AG04449 (cell line): Measurements from ENCODE around the gene MAP2K1.
A peak's percentile ranks its signal among the peaks of the same experiment; 100 is the strongest.
"Not testable (repeated sequence)": the region's sequence is repeated elsewhere in the genome, so short reads cannot be mapped to it uniquely, and the experiment has no call there.

Source experiments
- CTCF ChIA-PET: fragments of 350-600 bp; formaldehyde crosslinking; extraction: SDS; loops from one replicate; lab custom pipeline; 2021; ENCODE audit warnings: antibody characterized with exemption; lab: Yijun Ruan, JAX
- POLR2A ChIA-PET: fragments of 400-600, 350-600 bp; formaldehyde crosslinking; extraction: SDS; loops from one replicate; lab custom pipeline; 2020; ENCODE audit warnings: antibody characterized with exemption, inconsistent platforms; lab: Yijun Ruan, JAX
- DNase-seq: peaks from one replicate; pipeline ENCODE4 v3.0.0-alpha.2; 2010; ENCODE audit warnings: low read depth, low spot score
- H3K4me3 ChIP-seq: 2 replicates; pipeline ENCODE4 v1.5.1; 2011; ENCODE audit warnings: low read depth, mild to moderate bottlenecking, control low read depth, low read length
- TF ChIP-seq, protein P1 (sequence below): IDR thresholded peaks from one replicate; pipeline ENCODE4 v1.5.1; 2011; ENCODE audit warnings: mild to moderate bottlenecking, moderate library complexity, low read length, control low read depth, inconsistent platforms; ENCODE audit not compliant: insufficient read depth; ENCODE audit errors: missing control alignments

The MAP2K1 gene

DNA sequence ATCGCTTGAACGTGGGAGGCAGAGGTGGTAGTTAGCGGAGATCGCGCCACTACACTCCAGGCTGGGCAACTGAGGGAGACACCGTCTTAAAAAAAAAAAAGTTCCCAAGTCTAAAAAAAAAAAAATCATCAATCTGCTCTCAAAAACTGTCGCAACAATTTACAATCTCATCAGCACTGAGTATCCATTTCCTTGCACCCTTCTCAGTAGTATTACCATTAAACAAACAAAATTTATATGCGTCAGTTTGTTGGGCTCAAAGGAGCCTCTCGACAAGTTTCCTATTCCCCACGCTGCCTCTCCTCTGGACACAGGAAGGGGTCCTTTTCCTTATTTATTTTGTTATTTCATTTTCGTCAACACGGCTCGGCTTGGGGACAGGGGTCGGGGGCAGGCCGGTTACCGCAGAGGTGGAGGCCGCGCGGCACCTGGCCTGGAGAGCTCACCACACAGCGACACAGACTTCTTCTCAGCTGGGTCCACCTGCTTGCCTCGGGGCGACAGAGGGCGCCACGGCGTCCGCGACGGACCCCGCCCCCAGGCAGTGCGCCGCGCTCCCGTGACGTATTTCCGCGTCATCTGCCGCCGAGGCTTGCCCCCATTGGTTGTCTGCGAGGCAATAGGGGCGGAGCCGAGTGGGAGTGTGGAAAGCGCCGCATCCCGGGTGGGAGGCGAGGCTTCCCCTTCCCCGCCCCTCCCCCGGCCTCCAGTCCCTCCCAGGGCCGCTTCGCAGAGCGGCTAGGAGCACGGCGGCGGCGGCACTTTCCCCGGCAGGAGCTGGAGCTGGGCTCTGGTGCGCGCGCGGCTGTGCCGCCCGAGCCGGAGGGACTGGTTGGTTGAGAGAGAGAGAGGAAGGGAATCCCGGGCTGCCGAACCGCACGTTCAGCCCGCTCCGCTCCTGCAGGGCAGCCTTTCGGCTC lies at the start of gene MAP2K1:
Gene MAP2K1, plus strand, starts transcription at position 709 of the 920 bp plus-strand sequence. CDS start 436 bp downstream, outside the sequence.
- ChIA-PET POLR2A (interaction anchor here (0.5 to 2.3 kb wide), 3 partner anchors 17 to 112 kb away, joined by 3 to 19 read pairs (median 5); partner anchors contain the start of gene SNAPC5), CTCF (interaction anchor here (0.6 to 10.2 kb wide), 18 partner anchors 8 to 118 kb away, joined by 3 to 112 read pairs (median 4); partner anchors contain the start of genes RPL4 and SNAPC5)
- TF ChIP-seq, protein P1, sequence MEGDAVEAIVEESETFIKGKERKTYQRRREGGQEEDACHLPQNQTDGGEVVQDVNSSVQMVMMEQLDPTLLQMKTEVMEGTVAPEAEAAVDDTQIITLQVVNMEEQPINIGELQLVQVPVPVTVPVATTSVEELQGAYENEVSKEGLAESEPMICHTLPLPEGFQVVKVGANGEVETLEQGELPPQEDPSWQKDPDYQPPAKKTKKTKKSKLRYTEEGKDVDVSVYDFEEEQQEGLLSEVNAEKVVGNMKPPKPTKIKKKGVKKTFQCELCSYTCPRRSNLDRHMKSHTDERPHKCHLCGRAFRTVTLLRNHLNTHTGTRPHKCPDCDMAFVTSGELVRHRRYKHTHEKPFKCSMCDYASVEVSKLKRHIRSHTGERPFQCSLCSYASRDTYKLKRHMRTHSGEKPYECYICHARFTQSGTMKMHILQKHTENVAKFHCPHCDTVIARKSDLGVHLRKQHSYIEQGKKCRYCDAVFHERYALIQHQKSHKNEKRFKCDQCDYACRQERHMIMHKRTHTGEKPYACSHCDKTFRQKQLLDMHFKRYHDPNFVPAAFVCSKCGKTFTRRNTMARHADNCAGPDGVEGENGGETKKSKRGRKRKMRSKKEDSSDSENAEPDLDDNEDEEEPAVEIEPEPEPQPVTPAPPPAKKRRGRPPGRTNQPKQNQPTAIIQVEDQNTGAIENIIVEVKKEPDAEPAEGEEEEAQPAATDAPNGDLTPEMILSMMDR = peak; percentile 96
- peak; percentile 69 for DNase-seq
- peak within 1 kb of the TSS; percentile 81 for H3K4me3 ChIP-seq

DNA sequence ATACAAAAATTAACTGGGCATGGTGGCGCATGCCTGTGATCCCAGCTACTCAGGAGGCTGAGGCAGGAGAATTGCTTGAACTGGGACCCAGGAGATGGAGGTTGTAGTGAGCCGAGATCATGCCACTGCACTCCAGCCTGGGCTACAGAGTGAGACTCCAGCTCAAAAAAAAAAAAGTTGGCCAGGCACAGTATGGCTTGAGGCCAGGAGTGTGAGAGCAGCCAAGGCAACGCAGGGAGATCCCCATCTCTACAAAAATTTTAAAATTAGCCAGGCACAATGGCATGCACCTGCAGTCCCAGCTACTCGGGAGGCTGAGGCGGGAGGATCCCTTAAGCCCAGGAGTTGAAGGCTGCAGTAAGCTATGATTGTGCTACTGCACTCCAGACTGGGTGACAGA lies 38.2 kb upstream of the MAP2K1 start:
- POLR2A ChIA-PET, DNase-seq, H3K4me3 ChIP-seq, CTCF ChIA-PET: not testable (repeated sequence)

DNA sequence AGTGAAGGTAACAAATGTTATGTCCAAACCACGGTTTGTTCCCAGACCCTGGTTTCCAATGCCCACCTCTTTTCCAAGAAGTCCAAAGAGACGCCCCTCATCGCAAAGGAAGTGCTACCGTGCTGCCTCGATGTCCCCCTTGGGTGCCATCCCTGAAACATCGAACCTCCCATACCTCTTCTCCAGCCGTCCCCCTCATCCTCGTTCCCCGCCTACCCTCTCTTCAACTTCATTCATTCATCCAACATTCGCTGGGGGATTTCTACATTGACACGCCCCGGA lies 30.7 kb upstream of the MAP2K1 start:
- TF ChIP-seq, protein P1 = no peak
- ChIA-PET POLR2A (no interaction called here), CTCF (interaction anchor here (3.6 kb wide), 1 partner anchor 143 kb away, joined by 22 read pairs; the partner anchor contains the start of gene SNAPC5)
- H3K4me3 ChIP-seq = peak overlapping the region; percentile 88
- DNase-seq = no peak

DNA sequence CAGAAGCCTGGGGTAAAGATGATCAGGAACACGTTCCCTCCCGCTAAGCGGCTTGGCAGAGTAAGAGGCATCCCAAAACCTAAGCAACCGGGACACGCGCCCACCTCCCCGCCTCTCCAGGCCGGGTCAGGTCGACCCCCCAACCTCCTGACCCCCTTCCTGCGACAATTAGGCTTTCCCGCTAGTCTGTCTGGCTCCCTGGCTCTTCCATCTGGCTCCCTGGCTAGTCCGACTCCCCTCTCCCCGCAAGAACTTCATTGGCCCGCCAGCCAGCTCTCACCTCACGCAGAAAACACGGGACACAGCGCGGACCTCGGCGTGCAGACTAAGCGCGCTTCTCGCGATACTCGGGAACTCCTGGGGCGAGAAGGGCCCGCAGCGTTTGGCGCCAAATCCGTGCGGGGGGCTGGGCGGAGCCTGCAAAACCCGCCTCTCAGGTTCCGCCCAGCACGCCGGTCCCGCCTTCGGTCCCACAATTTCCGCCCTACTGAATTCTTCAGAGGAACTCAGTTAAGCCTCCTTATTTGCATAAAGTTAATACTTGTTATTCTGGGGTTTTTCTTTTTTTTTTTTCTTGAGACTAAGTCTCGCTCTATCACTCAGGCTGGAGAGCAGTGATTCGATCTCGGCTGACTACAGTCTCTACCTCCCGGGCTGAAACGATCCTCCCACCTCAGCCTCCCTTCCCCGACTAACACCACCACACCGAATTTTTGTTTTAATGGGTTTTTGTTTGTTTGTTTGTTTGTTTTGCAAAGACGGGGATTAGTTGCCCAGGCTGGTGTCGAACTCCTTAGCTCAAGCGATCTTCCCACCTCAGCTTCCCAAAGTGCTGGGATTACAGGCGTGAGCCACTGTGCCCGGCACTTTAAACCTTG lies 30.1 kb upstream of the MAP2K1 start, which contains the start of gene TIPIN:
Gene TIPIN, minus strand, starts transcription at position 327 of the 878 bp plus-strand sequence. CDS start 3,738 bp downstream, outside the sequence.
- ChIA-PET POLR2A (interaction anchor here (1.1 kb wide), 1 partner anchor 149 kb away, joined by 4 read pairs; the partner anchor contains the start of gene ZWILCH), CTCF (interaction anchor here (1.2 to 3.6 kb wide), 2 partner anchors 142 kb away, joined by 4 to 22 read pairs; partner anchors contain the start of gene SNAPC5)
- TF ChIP-seq, protein P1 = no peak
- peak within 1 kb of the TSS; percentile 88 for H3K4me3 ChIP-seq
- peak; percentile 70 for DNase-seq

DNA sequence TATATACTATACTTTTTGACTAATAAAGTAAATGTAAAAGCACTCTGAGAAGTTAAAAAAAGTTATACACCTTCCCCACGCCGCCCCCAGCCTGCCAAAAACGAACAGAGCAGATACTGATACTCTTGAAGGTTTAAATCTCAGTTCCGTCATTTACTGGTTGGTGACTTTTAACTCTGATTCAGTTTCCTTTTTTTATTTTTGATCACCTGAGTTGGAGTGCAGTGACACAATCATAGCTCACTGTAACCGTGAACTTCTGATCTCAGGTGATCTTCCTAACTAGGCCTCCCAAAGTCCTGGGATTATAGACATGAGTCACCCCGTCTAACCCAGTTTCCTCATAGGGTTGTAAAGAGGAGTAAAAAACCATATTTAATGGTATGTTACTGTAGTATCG lies 27.0 kb upstream of the MAP2K1 start:
- POLR2A ChIA-PET = no interaction called here
- H3K4me3 ChIP-seq = no peak overlapping the region
- no peak for DNase-seq
- TF ChIP-seq, protein P1 = no peak
- CTCF ChIA-PET = no interaction called here

DNA sequence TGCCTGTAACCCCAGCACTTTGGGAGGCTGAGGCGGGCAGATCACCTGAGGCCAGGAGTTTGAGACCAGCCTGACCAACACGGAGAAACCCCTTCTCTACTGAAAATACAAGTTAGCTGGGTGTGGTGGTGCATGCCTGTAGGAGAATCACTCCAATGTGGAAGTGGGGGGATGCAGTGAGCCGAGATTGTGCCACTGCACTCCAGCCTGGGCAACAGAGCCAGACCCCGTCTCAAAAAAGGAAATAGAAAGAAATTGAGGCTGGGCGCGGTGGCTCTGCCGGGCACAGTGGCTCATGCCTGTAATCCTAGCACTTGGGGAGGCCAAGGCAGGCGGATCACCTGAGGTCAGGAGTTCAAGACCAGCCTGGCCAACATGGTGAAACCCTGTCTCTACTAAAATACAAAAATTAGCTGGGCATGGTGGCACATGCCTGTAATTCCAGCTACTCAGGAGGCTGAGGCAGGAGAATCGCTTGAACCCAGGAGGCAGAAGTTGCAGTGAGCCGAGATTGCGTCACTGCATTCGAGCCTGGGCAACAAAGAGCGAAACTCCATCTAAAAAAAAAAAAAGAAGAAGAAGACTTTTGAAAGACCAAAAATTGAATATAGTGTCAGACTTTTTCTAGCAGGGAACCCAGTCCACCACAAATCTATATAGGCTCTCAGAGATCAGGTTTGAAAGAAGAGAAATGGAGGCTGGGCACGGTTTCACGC lies 24.8 kb upstream of the MAP2K1 start:
- H3K4me3 ChIP-seq, POLR2A ChIA-PET, DNase-seq: not testable (repeated sequence)
- CTCF ChIA-PET = interaction anchor here (1.2 kb wide), 1 partner anchor 136 kb away, joined by 3 read pairs; the partner anchor contains the start of gene SNAPC5
